HG03139 (cell line): ENCODE data around the gene ABCF1.
"Not testable (repeated sequence)": the region's sequence is repeated elsewhere in the genome, so short reads cannot be mapped to it uniquely, and the experiment has no call there.

Experiments
- ATAC-seq: cut with Tn5 transposase; IDR thresholded peaks from one replicate; pipeline ENCODE4 v1.9.1; 2021; ENCODE audit not compliant: unreplicated experiment

Gene ABCF1

GRCh38 chr6:30571075-30571761, at the start of gene ABCF1:
ABCF1 (plus strand) TSS chr6:30571442; CDS start chr6:30571488, 46 bp downstream.
- peak; percentile 88 for ATAC-seq

GRCh38 chr6:30521952-30522351, 49.3 kb upstream of the ABCF1 start:
- ATAC-seq = not testable (repeated sequence)

- not testable (repeated sequence) for ATAC-seq
These were observed 44.8 kb upstream of the ABCF1 start for GRCh38 chr6:30526444-30526843.

- ATAC-seq = not testable (repeated sequence)
These were observed 41.8 kb upstream of the ABCF1 start for GRCh38 chr6:30529349-30529875.

GRCh38 chr6:30530014-30530413, 41.2 kb upstream of the ABCF1 start:
- no peak for ATAC-seq

GRCh38 chr6:30533460-30534294, 37.6 kb upstream of the ABCF1 start:
- ATAC-seq = no peak

GRCh38 chr6:30537931-30538330, 33.3 kb upstream of the ABCF1 start:
- ATAC-seq = no peak

- ATAC-seq = no peak
These were observed 29.5 kb upstream of the ABCF1 start for GRCh38 chr6:30541515-30542403.

- no peak for ATAC-seq
These were observed 28.9 kb upstream of the ABCF1 start for GRCh38 chr6:30542404-30542725.

- no peak for ATAC-seq
These were observed 28.3 kb upstream of the ABCF1 start for GRCh38 chr6:30542915-30543314.

- ATAC-seq = no peak
These were observed 27.4 kb upstream of the ABCF1 start for GRCh38 chr6:30543821-30544220.

GRCh38 chr6:30544666-30545272, 26.5 kb upstream of the ABCF1 start:
- no peak for ATAC-seq

- no peak for ATAC-seq
These were observed 23.8 kb upstream of the ABCF1 start for GRCh38 chr6:30547454-30547853.

- ATAC-seq = no peak
These were observed 22.9 kb upstream of the ABCF1 start for GRCh38 chr6:30548375-30548774.

- ATAC-seq = no peak
These were observed 16.8 kb upstream of the ABCF1 start for GRCh38 chr6:30554404-30554803.

GRCh38 chr6:30554962-30555815, 16.1 kb upstream of the ABCF1 start:
- ATAC-seq = no peak

- no peak for ATAC-seq
These were observed 15.5 kb upstream of the ABCF1 start for GRCh38 chr6:30555816-30556065.

- ATAC-seq = peak; percentile 56
These were observed 15.0 kb upstream of the ABCF1 start, which contains the start of gene GNL1 for GRCh38 chr6:30556066-30556905. GNL1 (minus strand) TSS chr6:30556489; CDS start chr6:30556203, 286 bp downstream.
